HG02678 (cell line): ENCODE results near the gene C1QTNF8.
"Not testable (repeated sequence)": the region's sequence is repeated elsewhere in the genome, so short reads cannot be mapped to it uniquely, and the experiment has no call there.

Experiments used
- ATAC-seq: cut with Tn5 transposase; IDR thresholded peaks from one replicate; pipeline ENCODE4 v1.9.1; 2021; ENCODE audit warnings: mild to moderate bottlenecking, moderate library complexity; ENCODE audit not compliant: unreplicated experiment

C1QTNF8 gene

GRCh38 chr16:1095450-1096168 lies 435 bp downstream of the C1QTNF8 start:
- ATAC-seq: no peak

- ATAC-seq: no peak
Measured at GRCh38 chr16:1094601-1095449, 1.2 kb downstream of the C1QTNF8 start.

- no peak for ATAC-seq
Measured at GRCh38 chr16:1094124-1094479, 1.9 kb downstream of the C1QTNF8 start.

GRCh38 chr16:1093284-1094123 lies 2.5 kb downstream of the C1QTNF8 start:
- ATAC-seq: no peak

- not testable (repeated sequence) for ATAC-seq
Measured at GRCh38 chr16:1092685-1093283, 3.3 kb downstream of the C1QTNF8 start.

- ATAC-seq: no peak
Measured at GRCh38 chr16:1091992-1092552, 4.0 kb downstream of the C1QTNF8 start.

- ATAC-seq: no peak
Measured at GRCh38 chr16:1090620-1091587, 5.1 kb downstream of the C1QTNF8 start.

- no peak for ATAC-seq
Measured at GRCh38 chr16:1089822-1090619, 6.0 kb downstream of the C1QTNF8 start.

- ATAC-seq: no peak
Measured at GRCh38 chr16:1089439-1089821, 6.6 kb downstream of the C1QTNF8 start.

GRCh38 chr16:1088295-1089170 lies 7.5 kb downstream of the C1QTNF8 start:
- no peak for ATAC-seq

GRCh38 chr16:1086443-1086842 lies 9.6 kb downstream of the C1QTNF8 start:
- not testable (repeated sequence) for ATAC-seq

- ATAC-seq: no peak
Measured at GRCh38 chr16:1084971-1085370, 11.1 kb downstream of the C1QTNF8 start.

- ATAC-seq: no peak
Measured at GRCh38 chr16:1082952-1083675, 12.9 kb downstream of the C1QTNF8 start.

- no peak for ATAC-seq
Measured at GRCh38 chr16:1082266-1082951, 13.6 kb downstream of the C1QTNF8 start.

GRCh38 chr16:1081734-1082265 lies 14.2 kb downstream of the C1QTNF8 start:
- no peak for ATAC-seq
